ENCODE data around the gene MAN1A1. TPM values are rescaled to one million over a fixed set of nuclear protein-coding genes. Genes with fewer than 3 reads are reported as not detected.

Gene MAN1A1
- total RNA-seq, 1 donor from 2014 or later = 75.5 TPM

DNA sequence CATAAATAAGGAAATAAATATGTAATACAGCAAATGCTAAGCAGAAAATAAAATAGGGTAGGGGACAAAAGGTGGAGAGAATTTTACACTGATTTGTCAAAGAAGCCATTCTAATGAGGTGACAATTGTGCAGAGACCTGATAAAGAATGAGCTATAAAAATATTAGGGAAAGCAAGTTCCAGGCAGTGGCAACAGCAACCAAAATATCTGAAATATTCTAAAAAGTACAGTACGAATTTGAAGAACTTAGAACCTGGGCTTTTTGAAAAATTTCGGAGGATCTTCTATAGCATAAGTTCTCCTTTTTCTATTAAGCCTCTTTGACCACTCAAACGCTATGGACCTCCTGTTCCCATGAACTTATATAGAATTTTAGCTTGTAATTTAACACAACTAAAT lies 173.1 kb downstream of the MAN1A1 start:
- Histone ChIP-seq H3K4me3 (no peak overlapping the region), H3K27me3 (no peaks in the 10 kb centered on the region), H3K4me1 (peaks cover 0 to 8% of the 10 kb centered on the region in 2 donors), H3K9me3 (no peaks in the 10 kb centered on the region), H3K36me3 (peaks cover 6 to 8% of the 10 kb centered on the region in 2 donors), H3K27ac (no peak overlapping the region)
- DNase-seq (ENCODE audit: low spot score in 2 of 2) = no peak
- intact Hi-C loops (cut with DNase I) = no loop called here
- no peak for TF ChIP-seq CTCF (IDR thresholded peaks at IDR 0.05)

DNA sequence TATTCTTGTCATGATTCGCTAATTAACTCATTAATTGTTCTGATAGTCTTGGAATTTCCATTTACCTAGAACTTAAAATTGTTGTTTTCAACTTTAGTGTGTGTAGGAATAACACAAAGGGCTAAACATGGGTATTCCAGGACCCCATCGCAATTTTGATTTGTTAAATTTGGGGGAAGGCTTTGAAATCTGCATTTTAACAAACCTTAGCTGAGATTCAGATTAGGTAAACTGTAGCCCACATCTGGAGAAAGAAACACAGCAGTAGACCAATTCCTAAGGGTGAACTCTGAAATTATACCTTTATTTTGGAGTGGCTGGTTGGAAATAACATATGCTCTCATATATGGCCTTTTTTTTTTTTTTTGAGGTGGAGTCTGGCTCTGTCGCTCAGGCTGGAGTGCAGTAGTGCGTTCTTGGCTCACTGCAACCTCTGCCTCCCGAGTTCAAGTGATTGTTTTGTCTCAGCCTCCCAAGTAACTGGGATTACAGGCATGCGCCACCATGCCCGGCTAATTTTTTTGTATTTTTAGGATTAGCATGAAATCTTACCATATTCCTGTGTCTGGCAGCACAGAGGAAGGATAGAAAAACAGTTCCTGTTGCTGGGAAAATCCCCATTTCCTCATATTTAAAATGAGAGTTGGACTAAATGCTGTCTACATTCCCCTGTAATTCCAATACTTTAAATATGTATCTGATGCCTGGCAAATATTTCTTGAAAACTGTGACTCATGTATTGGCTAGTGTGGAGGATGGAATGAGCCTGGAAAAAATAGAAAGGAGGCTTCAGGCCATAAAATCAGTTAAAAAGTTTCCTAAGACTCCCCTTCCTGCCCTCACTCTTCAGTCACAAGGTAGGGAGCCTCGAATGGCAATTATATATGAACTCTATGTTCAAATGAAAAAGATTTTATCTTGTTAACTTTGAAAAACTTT lies 174.4 kb downstream of the MAN1A1 start:
- Histone ChIP-seq H3K27me3 (no peaks in the 10 kb centered on the region), H3K4me1 (peaks cover 0 to 8% of the 10 kb centered on the region in 2 donors), H3K36me3 (peaks cover 3% of the 10 kb centered on the region in 2 donors), H3K9me3 (no peaks in the 10 kb centered on the region), H3K4me3 (no peak overlapping the region), H3K27ac (no peak overlapping the region)
- intact Hi-C loops (cut with DNase I) = no loop called here
- no peak for TF ChIP-seq CTCF (IDR thresholded peaks at IDR 0.05)
- DNase-seq (ENCODE audit: low spot score in 2 of 2) = no peak

DNA sequence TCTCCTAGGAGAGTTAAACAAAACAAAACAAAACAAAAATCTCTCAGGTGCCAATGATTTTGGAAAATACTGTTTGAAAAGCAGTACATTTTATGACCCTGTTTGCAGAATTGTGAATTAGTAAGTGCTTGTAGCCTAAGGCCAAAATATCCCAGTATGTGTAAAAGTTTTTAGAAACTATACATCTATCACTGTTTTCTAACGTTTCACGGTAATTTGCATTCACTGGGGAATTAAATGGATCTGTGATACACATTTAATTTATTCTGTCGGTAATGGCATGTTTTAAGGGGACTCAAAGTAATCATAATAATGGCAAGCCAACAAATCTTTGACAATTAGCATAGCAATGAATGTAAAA lies 175.5 kb downstream of the MAN1A1 start:
- no peak for TF ChIP-seq CTCF (IDR thresholded peaks at IDR 0.05)
- H3K27ac ChIP-seq = no peak overlapping the region
- H3K27me3 ChIP-seq = no peaks in the 10 kb centered on the region
- intact Hi-C loops (cut with DNase I) = no loop called here
- H3K9me3 ChIP-seq = no peaks in the 10 kb centered on the region
- no peaks in the 10 kb centered on the region for H3K36me3 ChIP-seq
- peaks cover 0 to 8% of the 10 kb centered on the region in 2 donors for H3K4me1 ChIP-seq
- no peak overlapping the region for H3K4me3 ChIP-seq
- no peak for DNase-seq (ENCODE audit: low spot score in 2 of 2)

DNA sequence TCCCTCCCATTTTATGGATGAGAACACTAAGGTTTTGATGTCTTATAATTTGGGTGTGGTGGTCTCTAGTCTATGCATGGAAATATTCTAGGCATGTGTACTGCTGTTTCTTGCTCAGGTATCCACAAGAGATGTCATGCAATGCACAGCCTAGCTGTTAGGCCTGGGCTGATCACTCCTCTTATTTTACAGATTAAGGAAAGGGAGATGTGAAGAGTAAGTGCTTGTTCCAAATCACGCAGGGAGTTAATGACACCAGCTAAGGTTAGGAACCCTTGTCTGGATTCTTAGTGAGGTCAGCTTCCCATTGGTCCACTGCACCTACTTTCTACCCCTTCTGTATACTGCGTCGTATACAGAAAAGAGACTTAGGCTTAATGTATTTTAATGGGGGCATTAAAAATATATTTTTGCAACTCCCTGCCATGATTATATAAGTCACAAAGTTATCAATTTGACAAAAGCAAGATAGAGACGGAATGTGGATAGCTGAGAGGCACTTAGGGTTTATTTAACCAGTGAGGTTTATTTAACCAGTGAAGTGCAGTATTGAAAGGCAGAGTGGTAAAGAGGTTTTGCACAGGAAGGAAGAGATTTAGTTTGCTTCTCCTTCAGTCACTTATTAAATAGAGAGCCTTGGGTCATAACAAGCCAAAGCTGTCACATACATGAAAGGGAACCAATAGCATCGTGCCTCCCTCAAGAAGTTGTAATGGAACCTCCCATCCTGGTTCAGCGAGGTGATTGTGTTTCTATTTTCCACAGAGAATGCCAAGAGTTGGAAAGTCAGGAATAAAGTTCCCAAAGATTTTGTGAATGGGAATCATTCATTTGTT lies 176.1 kb downstream of the MAN1A1 start:
- Histone ChIP-seq H3K36me3 (no peaks in the 10 kb centered on the region), H3K4me1 (peaks cover 0 to 8% of the 10 kb centered on the region in 2 donors), H3K27ac (no peak overlapping the region), H3K27me3 (no peaks in the 10 kb centered on the region), H3K9me3 (no peaks in the 10 kb centered on the region), H3K4me3 (no peak overlapping the region)
- no peak for DNase-seq (ENCODE audit: low spot score in 2 of 2)
- intact Hi-C loops (cut with DNase I) = no loop called here
- no peak for TF ChIP-seq CTCF (IDR thresholded peaks at IDR 0.05)

DNA sequence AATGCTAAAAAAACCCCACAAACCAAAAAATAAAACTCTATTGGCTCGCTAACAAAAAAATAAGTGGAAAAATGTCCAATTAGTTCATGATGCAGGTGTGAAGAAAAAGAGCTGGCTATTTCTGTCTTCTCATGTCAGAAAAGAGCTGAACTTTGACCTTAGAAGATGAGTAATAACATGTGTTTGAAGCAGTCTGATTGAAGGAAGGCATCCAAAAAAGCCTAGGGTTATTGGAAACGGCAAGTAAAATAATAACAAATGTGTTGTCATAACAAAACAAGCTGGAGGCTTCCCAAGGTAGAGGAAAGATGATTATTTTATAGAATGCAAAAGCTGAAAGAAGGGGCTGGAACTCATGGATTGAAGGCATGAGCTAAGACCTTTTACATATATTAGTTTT lies 176.7 kb downstream of the MAN1A1 start:
- Histone ChIP-seq H3K36me3 (no peaks in the 10 kb centered on the region), H3K4me3 (no peak overlapping the region), H3K27ac (no peak overlapping the region), H3K9me3 (no peaks in the 10 kb centered on the region), H3K4me1 (peaks cover 0 to 8% of the 10 kb centered on the region in 2 donors), H3K27me3 (no peaks in the 10 kb centered on the region)
- no peak for DNase-seq (ENCODE audit: low spot score in 2 of 2)
- no peak for TF ChIP-seq CTCF (IDR thresholded peaks at IDR 0.05)
- intact Hi-C loops (cut with DNase I) = no loop called here
